Ovary (tissue), 3 donors: ENCODE data around the gene BBX.

Experiments used
- POLR2A ChIP-seq: fragments of 450-650 bp; IDR thresholded peaks from one replicate; pipeline ENCODE4 v1.6.1; 2017; ENCODE audit warnings: antibody characterized with exemption, mild to moderate bottlenecking, moderate library complexity
- TF ChIP-seq, protein P1 (sequence below), 3 donors: fragments of 450-650 bp in 2 of 3; fragments of 200-600 bp in 1 of 3; IDR thresholded peaks; one replicate each; pipeline versions ENCODE4 v1.5.1 to v1.8.0; 2016 to 2022; ENCODE audit warnings: antibody characterized with exemption in 3 of 3, mild to moderate bottlenecking in 1 of 3
- donor health status: DM: no; HTN: no; CAD: no.

DNA sequence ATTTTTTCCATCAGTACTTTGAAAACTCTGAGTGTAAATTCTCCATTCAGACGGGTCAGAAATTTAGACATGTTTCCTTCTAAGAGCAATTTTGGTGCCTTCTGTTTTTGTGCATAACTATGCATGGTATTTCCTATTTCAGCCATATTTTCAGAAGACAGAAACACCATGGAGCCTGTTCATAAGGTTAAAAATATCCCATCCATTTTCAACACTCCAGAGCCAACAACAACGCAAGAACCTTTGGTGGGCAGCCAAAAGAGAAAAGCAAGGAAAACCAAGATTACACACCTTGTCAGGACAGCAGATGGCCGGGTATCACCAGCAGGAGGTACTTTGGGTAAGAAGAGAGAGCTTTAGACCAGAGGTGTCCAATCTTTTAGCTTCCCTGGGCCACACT, 275.6 kb downstream of the BBX start:
- TF ChIP-seq, protein P1, sequence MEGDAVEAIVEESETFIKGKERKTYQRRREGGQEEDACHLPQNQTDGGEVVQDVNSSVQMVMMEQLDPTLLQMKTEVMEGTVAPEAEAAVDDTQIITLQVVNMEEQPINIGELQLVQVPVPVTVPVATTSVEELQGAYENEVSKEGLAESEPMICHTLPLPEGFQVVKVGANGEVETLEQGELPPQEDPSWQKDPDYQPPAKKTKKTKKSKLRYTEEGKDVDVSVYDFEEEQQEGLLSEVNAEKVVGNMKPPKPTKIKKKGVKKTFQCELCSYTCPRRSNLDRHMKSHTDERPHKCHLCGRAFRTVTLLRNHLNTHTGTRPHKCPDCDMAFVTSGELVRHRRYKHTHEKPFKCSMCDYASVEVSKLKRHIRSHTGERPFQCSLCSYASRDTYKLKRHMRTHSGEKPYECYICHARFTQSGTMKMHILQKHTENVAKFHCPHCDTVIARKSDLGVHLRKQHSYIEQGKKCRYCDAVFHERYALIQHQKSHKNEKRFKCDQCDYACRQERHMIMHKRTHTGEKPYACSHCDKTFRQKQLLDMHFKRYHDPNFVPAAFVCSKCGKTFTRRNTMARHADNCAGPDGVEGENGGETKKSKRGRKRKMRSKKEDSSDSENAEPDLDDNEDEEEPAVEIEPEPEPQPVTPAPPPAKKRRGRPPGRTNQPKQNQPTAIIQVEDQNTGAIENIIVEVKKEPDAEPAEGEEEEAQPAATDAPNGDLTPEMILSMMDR (IDR thresholded peaks at IDR 0.05), result no peak
- no peak for TF ChIP-seq POLR2A
